ENCODE data around the gene ZNF101. TPM values are rescaled to one million over a fixed set of nuclear protein-coding genes. Genes with fewer than 3 reads are reported as not detected.

The ZNF101 gene
- total and polyA plus RNA-seq, 5 donors: 3.1 to 5.9 (median 4.3) TPM

DNA sequence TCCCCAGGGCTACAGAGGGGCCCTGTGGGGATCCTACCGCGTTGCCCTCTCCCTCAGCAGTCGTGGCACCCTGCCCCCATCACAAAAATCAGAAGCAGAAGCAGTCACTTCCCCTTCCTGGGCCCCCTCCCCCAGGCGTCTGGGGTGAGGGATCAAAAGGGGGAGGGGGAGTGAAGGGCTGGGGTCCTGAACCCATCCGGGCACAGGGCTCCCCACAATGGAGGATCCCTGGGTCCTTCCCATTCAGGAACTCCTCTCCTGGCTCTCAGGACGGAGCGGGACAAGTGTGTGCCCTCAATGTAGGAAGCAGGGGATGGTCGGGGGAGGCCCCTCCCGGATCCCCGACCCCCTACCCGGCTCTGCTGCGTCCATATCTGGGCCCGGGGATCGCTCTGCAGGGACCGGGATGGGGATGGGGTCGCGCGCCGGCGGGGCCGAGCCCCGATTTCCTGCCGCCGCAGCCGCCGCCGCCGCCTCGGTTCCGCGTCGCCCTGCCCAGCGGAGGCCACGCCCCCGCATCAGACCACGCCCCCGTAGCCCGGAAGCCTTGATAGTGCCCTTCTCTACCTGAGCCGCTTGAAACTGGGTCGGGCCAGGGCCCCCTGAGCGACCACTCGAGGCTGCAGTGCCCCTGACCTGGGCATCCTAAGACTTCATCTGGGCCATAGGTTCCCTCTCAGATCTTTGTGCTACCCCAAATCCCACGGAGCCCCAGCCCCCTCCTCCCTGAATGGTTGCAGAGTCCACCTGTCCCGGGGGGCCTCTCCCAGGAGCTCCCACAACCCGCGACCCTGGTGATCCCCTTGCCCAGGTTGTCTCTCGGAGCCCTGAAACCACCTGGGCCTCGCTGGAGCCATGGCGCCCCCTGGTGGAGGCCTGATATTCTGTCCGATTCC lies 25.2 kb upstream of the ZNF101 start, which contains the start of gene GMIP:
Gene GMIP (minus strand): TSS at position 500 of the 896 bp plus-strand sequence. CDS start 128 bp downstream, at position 372.
- intact Hi-C loops (cut with DNase I): loop anchor here in 3 of 4 donors (2.0 to 10.0 kb wide), 2 partner anchors 109 to 111 kb away; partner anchors contain the start of gene CILP2 (in 1 of the 3)
- Histone ChIP-seq H3K27ac (ENCODE audit: low read length) (no peak within 1 kb of the TSS), H3K9me3 (ENCODE audit: control insufficient read depth, low read length) (no peaks in the 10 kb centered on the region), H3K4me3 (ENCODE audit: low read length) (peak within 1 kb of the TSS; percentile 67), H3K27me3 (ENCODE audit: control insufficient read depth, insufficient read depth) (no peaks in the 10 kb centered on the region), H3K4me1 (ENCODE audit: control insufficient read depth, insufficient read depth, low read length) (peaks cover 2% of the 10 kb centered on the region)
- ATAC-seq (peak; percentile 85), DNase-seq (peak; percentile 79 to 93 (median 92))
- under 1% methylated on average over 50 of the region's 50 CpGs for WGBS

- Histone ChIP-seq H3K4me1 (ENCODE audit: control insufficient read depth, insufficient read depth, low read length) (peaks cover 2% of the 10 kb centered on the region), H3K9me3 (ENCODE audit: control insufficient read depth, low read length) (no peaks in the 10 kb centered on the region), H3K27me3 (ENCODE audit: control insufficient read depth, insufficient read depth) (no peaks in the 10 kb centered on the region), H3K4me3 (ENCODE audit: low read length) (no peak overlapping the region), H3K27ac (ENCODE audit: low read length) (no peak overlapping the region)
- ATAC-seq: no peak
- intact Hi-C loops (cut with DNase I): loop anchor here in 1 of 4 donors (10.0 kb wide), 1 partner anchor 109 kb away; the partner anchor contains the start of gene CILP2
- no peak for DNase-seq
- 28% methylated on average over 5 of the region's 5 CpGs for WGBS
Measured at GRCh38 chr19:19644054-19644388, 24.6 kb upstream of the ZNF101 start.

GRCh38 chr19:19645233-19645870 lies 23.3 kb upstream of the ZNF101 start:
- DNase-seq: peak in 2 of 3 donors; percentile 44 to 54
- no peak for ATAC-seq
- H3K27ac ChIP-seq (ENCODE audit: low read length): no peak overlapping the region
- H3K4me1 ChIP-seq (ENCODE audit: control insufficient read depth, insufficient read depth, low read length): peaks cover 2% of the 10 kb centered on the region
- intact Hi-C loops (cut with DNase I): loop anchor here in 2 of 4 donors (5.0 to 10.0 kb wide), 2 partner anchors 111 to 113 kb away; partner anchors contain the start of gene CILP2 (in 1 of the 2)
- no peaks in the 10 kb centered on the region for H3K27me3 ChIP-seq (ENCODE audit: control insufficient read depth, insufficient read depth)
- WGBS: 90% methylated on average over 17 of the region's 17 CpGs
- H3K9me3 ChIP-seq (ENCODE audit: control insufficient read depth, low read length): no peaks in the 10 kb centered on the region
- H3K4me3 ChIP-seq (ENCODE audit: low read length): no peak overlapping the region

- intact Hi-C loops (cut with DNase I): loop anchor here in 2 of 4 donors (5.0 to 10.0 kb wide), 2 partner anchors 112 to 115 kb away; partner anchors contain the start of gene CILP2 (in 1 of the 2)
- Histone ChIP-seq H3K27ac (ENCODE audit: low read length) (no peak overlapping the region), H3K27me3 (ENCODE audit: control insufficient read depth, insufficient read depth) (no peaks in the 10 kb centered on the region), H3K4me3 (ENCODE audit: low read length) (no peak overlapping the region), H3K4me1 (ENCODE audit: control insufficient read depth, insufficient read depth, low read length) (peaks cover 2% of the 10 kb centered on the region), H3K9me3 (ENCODE audit: control insufficient read depth, low read length) (no peaks in the 10 kb centered on the region)
- ATAC-seq (no peak), DNase-seq (peak in 2 of 3 donors; percentile 44 to 62)
- WGBS: 93% methylated on average over 29 of the region's 29 CpGs
Measured at GRCh38 chr19:19647037-19647835, 21.4 kb upstream of the ZNF101 start.

- WGBS: 85% methylated on average over 6 of the region's 6 CpGs
- ATAC-seq: no peak
Measured at GRCh38 chr19:19649155-19649554, 19.5 kb upstream of the ZNF101 start.

GRCh38 chr19:19649580-19649995 lies 19.1 kb upstream of the ZNF101 start:
- DNase-seq (peak in 2 of 3 donors; percentile 25 to 46), ATAC-seq (no peak)
- 94% methylated on average over 22 of the region's 22 CpGs for WGBS
- Histone ChIP-seq H3K4me3 (ENCODE audit: low read length) (no peak overlapping the region), H3K4me1 (ENCODE audit: control insufficient read depth, insufficient read depth, low read length) (no peaks in the 10 kb centered on the region), H3K9me3 (ENCODE audit: control insufficient read depth, low read length) (no peaks in the 10 kb centered on the region), H3K27me3 (ENCODE audit: control insufficient read depth, insufficient read depth) (no peaks in the 10 kb centered on the region), H3K27ac (ENCODE audit: low read length) (no peak overlapping the region)
- intact Hi-C loops (cut with DNase I): loop anchor here in 2 of 4 donors (5.0 to 10.0 kb wide), 2 partner anchors 115 to 117 kb away; partner anchors contain the start of gene CILP2 (in 1 of the 2)

More at GRCh38 chr19:19649155-19649554, 19.5 kb upstream of the ZNF101 start:
- intact Hi-C loops (cut with DNase I): loop anchor here in 2 of 4 donors (5.0 to 10.0 kb wide), 2 partner anchors 114 to 117 kb away; partner anchors contain the start of gene CILP2 (in 1 of the 2)
- no peaks in the 10 kb centered on the region for H3K9me3 ChIP-seq (ENCODE audit: control insufficient read depth, low read length)
- no peaks in the 10 kb centered on the region for H3K4me1 ChIP-seq (ENCODE audit: control insufficient read depth, insufficient read depth, low read length)
- no peak overlapping the region for H3K4me3 ChIP-seq (ENCODE audit: low read length)
- H3K27ac ChIP-seq (ENCODE audit: low read length): no peak overlapping the region
- no peak for DNase-seq
- H3K27me3 ChIP-seq (ENCODE audit: control insufficient read depth, insufficient read depth): no peaks in the 10 kb centered on the region

DNA sequence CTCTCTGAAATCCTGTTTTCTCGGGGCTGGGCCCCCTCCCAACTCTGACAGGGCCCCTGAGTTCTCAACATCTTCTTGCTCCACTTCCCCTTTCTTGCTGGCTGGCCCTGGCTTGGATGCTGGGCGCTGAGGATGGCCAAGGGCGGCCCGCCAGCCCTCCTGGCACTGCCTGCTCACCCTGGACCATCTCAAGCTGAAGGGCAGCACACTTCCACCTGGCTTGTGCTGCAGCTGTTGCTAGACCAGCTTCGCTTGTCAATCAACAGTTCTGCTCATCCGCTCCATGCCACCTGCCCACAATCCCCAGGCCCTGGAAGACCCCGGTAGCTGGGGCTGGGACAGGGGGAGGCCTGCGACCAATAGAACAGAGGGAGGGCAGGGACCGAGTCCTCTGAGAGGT lies 18.3 kb upstream of the ZNF101 start:
- Histone ChIP-seq H3K4me1 (ENCODE audit: control insufficient read depth, insufficient read depth, low read length) (no peaks in the 10 kb centered on the region), H3K9me3 (ENCODE audit: control insufficient read depth, low read length) (no peaks in the 10 kb centered on the region), H3K27me3 (ENCODE audit: control insufficient read depth, insufficient read depth) (no peaks in the 10 kb centered on the region), H3K27ac (ENCODE audit: low read length) (no peak overlapping the region), H3K4me3 (ENCODE audit: low read length) (no peak overlapping the region)
- WGBS: 93% methylated on average over 9 of the region's 9 CpGs
- DNase-seq (peak in 2 of 3 donors; percentile 44 to 46), ATAC-seq (no peak)
- intact Hi-C loops (cut with DNase I): no loop called here

- ATAC-seq: peak; percentile 40 to 67
- intact Hi-C loops (cut with DNase I): no loop called here
Measured at GRCh38 chr19:19651076-19651475, 17.6 kb upstream of the ZNF101 start.

GRCh38 chr19:19652482-19653295 lies 15.9 kb upstream of the ZNF101 start:
- Histone ChIP-seq H3K4me1 (ENCODE audit: control insufficient read depth, insufficient read depth, low read length) (no peaks in the 10 kb centered on the region), H3K4me3 (ENCODE audit: low read length) (no peak overlapping the region), H3K9me3 (ENCODE audit: control insufficient read depth, low read length) (no peaks in the 10 kb centered on the region), H3K27ac (ENCODE audit: low read length) (no peak overlapping the region), H3K27me3 (ENCODE audit: control insufficient read depth, insufficient read depth) (no peaks in the 10 kb centered on the region)
- no peak for ATAC-seq
- WGBS: 93% methylated on average over 24 of the region's 24 CpGs
- DNase-seq: peak in 2 of 3 donors; percentile 34 to 37
- intact Hi-C loops (cut with DNase I): no loop called here

More at GRCh38 chr19:19651076-19651475, 17.6 kb upstream of the ZNF101 start:
- Histone ChIP-seq H3K9me3 (ENCODE audit: control insufficient read depth, low read length) (no peaks in the 10 kb centered on the region), H3K4me1 (ENCODE audit: control insufficient read depth, insufficient read depth, low read length) (no peaks in the 10 kb centered on the region), H3K27me3 (ENCODE audit: control insufficient read depth, insufficient read depth) (no peaks in the 10 kb centered on the region), H3K4me3 (ENCODE audit: low read length) (no peak overlapping the region), H3K27ac (ENCODE audit: low read length) (no peak overlapping the region)
- 44% methylated on average over 13 of the region's 13 CpGs for WGBS
- peak; percentile 66 to 88 (median 88) for DNase-seq

Data from right cardiac atrium (tissue), 5 donors.